Activated CD8-positive, alpha-beta memory T cell treated with anti-CD3 and anti-CD28 coated beads, Interleukin-2, amount 50 U/mL, for 1 hour (primary cell): ENCODE measurements around the gene WDR17.
A peak's percentile ranks its signal among the peaks of the same experiment; 100 is the strongest.
"Not testable (repeated sequence)": the region's sequence is repeated elsewhere in the genome, so short reads cannot be mapped to it uniquely, and the experiment has no call there.

Experiments used
- DNase-seq: peaks from one replicate; pipeline ENCODE4 v3.0.0-alpha.2; 2020; ENCODE audit errors: extremely low read depth

The WDR17 gene

DNA sequence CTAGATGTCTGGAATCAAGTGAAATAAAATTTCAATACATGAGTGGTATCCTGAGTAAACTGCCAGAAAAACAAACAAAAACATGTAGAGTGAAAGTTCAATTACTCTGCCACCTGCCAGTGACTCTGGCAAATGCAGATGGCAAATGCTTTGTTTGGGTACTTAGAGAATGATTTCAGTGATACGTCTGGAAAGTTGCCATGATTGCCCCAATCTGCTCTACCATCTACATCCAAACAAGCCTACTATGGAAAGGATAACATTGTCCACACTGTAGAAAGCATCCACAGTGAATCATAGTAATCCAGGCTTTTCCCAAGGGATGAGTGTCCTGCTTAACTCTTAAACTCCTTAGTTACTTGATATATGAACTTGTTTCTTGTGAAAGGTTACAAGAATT, 126.3 kb downstream of the WDR17 start:
- DNase-seq: no peak

DNA sequence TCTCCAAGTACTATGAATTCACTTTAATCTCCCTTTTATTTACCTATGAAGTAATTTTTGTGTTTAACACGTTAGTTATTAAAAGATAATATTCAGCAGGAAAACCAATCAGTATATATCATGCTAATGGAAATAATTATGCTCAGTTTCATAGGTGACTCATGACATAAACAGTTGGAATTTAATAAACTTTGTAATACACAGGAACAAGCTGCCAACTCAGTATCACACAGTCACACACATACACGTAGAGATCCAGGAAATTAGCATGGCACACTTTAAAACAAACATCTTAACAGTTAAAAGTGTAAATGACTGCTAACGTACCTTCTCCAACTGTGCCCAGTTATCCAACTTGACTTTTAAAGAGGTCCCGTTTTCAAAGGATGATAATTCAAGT, 127.5 kb downstream of the WDR17 start:
- no peak for DNase-seq

- DNase-seq: no peak
These were observed 128.3 kb downstream of the WDR17 start for GRCh38 chr4:176193938-176194337.

DNA sequence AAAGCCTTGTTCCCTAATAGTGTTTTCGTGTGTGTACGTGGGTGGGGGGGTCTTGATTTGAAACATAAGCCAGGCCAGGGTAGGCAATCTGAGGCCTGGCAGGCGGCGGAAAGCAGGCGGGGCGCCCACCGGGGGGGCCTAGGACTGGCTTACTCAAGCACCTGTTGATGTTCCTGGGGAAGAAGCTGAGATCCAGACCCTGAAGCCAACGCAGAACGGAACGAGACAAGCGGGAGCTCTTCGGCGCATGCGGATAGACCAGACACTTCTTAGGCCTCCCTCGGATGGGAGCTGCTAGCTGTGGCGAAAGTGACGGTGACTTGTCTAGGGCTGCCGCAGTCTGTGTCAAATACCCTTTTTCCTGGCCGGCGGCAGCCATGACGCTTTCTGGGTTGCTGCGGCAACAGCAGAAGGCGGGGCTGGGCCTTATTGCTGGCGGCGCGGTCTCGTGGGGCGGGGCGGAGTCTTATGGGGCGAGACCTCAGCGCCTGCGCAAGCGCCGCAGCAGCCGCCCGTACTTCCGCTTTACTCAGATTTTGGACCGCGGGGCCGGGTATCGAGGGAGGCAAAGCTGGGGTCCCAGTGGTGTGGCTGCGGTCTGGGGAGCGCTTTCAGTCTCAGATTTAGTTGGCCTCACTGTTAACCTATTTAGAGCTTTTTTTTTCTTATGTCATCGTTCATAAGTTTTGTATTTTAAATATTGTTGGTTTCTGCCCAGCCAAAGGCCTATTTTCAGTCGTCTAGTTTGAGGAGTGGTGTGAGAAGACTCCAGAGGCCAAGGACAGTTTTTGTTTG, 129.7 kb downstream of the WDR17 start, which contains the start of gene SPATA4:
Gene SPATA4 (minus strand): TSS at position 402 of the 795 bp plus-strand sequence. CDS start 23 bp downstream, at position 379.
- DNase-seq: peak; percentile 77

GRCh38 chr4:176198316-176198903, 132.8 kb downstream of the WDR17 start:
- DNase-seq: no peak

- DNase-seq: no peak
These were observed 139.7 kb downstream of the WDR17 start for GRCh38 chr4:176205299-176205698.

DNA sequence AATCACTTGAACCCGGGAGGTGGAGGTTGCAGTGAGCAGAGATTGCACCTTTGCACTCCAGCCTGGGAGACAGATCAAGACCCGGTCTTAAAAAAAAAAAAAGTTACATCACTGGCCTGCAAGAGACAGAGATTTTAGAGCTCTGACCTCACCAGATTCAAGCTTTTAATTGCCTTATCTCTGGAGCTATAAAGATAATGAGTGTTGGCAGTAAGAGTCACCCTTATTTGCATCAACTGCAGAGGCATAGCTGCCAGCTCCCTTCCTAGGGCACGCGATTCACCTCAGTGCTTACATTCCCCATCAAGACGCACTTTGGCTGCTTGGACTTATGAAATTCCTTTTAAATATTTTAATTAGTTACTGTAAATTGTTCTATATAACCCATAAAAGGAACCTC, 142.2 kb downstream of the WDR17 start:
- no peak for DNase-seq

DNA sequence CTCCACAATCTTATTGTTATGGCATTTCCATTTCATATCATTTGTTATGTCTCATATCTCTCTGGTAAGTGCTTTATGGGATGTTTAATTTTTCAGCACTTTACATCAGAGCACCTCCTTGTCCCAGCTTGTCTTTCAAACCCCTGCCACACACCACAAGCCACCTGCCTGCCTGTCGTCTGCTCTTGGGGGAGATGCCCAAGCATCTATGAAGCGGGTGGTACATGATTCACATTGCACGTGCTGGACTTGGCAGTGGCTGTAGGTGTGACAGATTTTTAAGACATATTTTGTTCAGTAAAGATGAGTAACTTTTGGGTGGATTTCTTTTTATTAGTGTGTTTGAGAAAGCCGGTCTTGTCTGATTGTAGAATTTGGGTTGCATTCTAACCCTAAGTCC, 143.9 kb downstream of the WDR17 start:
- no peak for DNase-seq

DNA sequence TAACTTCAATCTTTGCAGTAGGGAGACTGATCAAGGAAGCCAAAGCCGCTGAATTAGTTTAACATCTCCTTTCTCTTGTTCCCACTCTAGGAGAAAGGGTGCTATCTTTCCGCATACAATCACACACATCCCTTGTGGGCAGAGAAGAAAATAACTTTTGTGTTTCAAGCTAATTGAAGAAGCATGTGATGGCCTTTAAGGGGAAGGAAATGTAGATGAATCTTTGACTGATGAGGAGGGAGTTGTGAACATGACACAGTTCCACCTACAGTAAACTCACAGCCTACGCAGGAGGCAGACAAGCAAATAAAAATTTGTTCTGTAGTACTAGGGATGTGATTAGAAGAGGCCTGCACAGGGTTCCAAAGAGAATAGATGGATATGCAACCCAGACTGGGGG, 144.5 kb downstream of the WDR17 start:
- DNase-seq: no peak

DNA sequence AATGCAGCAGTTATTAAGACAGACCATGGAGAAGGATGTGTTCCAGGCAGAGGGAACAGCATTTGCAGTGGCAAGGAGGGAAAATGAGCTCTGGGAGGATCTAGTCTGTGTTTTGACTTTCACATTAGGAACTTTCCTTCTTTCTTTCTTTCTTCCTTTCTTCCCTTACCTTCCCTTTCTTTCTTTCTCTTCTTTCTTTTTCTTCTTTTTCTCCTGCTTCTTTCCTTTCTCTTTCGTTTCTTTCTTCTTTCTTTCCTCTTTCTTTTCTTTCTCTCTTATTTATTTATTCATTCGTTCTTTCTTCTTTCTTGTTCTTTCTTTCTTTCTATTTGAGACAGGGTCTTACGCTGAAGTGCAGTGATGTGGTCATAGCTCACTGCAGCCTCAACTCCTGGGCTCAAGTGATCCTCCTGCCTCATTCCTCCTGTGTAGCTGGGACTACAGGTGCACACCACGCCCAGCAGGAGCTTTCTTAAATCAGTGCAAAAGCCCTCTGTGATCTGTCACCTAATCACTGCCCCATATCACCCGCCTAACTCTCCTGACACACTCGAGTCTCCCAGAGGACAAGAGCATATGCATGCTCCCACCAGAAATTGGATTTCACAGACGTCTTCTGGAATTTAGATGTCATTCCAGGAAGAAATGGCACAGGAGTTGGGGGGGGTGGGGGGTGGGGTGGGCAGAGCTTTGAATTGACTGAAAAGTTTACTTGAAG, 145.1 kb downstream of the WDR17 start:
- DNase-seq: no peak

DNA sequence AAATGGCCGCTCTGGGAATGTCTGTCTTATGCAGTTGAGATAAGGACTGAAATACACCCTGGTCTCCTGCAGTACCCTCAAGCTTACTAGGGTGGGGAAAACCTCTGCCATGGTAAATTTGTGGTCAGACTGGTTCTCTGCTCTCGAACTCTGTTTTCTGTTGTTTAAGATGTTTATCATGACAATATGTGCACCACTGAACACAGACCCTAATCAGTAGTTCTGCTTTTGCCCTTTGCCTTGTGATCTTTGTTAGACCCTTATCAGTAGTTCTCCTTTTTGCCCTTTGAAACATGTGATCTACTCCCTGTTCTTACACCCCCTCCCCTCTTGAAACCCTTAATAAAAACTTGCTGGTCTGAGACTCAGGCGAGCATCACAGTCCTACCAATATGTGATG, 146.7 kb downstream of the WDR17 start:
- not testable (repeated sequence) for DNase-seq

- DNase-seq: no peak
These were observed 151.9 kb downstream of the WDR17 start for GRCh38 chr4:176217510-176217909.

- DNase-seq: no peak
These were observed 156.5 kb downstream of the WDR17 start for GRCh38 chr4:176222149-176222548.

DNA sequence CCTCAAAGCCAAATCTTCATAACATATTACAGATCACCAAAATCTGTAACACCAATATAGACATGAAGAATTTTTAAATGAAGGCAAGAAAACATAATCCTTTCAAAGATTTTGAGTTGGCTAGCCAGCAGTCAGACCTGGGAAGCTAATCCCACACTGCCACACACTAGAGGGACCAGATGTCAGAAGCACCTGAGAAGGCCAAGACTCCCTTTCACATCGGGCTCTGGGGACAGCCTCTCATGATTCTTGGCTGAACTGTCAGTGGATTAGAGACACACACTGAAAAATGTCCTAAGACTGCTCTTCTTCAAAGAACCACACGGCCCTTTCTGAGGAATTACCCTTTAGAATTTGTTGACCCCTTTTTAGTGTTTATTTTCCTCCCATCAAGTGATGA, 157.9 kb downstream of the WDR17 start:
- DNase-seq: no peak

- no peak for DNase-seq
These were observed 161.1 kb downstream of the WDR17 start for GRCh38 chr4:176226736-176227135.

GRCh38 chr4:176229645-176230044, 164.0 kb downstream of the WDR17 start:
- DNase-seq: no peak
